Peyer's patch (tissue), 4 donors: ENCODE data around the gene EPHB1. TPM values are rescaled to one million over a fixed set of nuclear protein-coding genes. Genes with fewer than 3 reads are reported as not detected.

Source experiments
- DNase-seq, 3 donors: peaks; one replicate each; pipeline ENCODE4 v3.0.0-alpha.2; 2017 to 2019
- H3K27ac ChIP-seq, 4 donors: fragments of 200-600 bp; sonication (generic); one replicate each; pipeline ENCODE4 v1.5.1; 2016 to 2019
- H3K27me3 ChIP-seq, 2 donors: fragments of 200-600 bp; sonication (generic); one replicate each; pipeline ENCODE4 v1.5.1; 2019
- H3K36me3 ChIP-seq, 3 donors: fragments of 200-600 bp; sonication (generic); one replicate each; pipeline ENCODE4 v1.5.1; 2016 to 2019
- H3K4me1 ChIP-seq, 4 donors: fragments of 200-600 bp; sonication (generic); one replicate each; pipeline ENCODE4 v1.5.1; 2016 to 2019
- H3K4me3 ChIP-seq, 4 donors: fragments of 200-600 bp; sonication (generic); 1 replicate in 3 of 4; 2 replicates in 1 of 4; pipeline ENCODE4 v1.5.1; 2016 to 2019; ENCODE audit warnings: mild to moderate bottlenecking in 1 of 4
- H3K9me3 ChIP-seq, 4 donors: fragments of 200-600 bp; sonication (generic); one replicate each; pipeline ENCODE4 v1.5.1; 2016 to 2019; ENCODE audit warnings: mild to moderate bottlenecking in 1 of 4
- POLR2A ChIP-seq, 2 donors: fragments of 450-650 bp; IDR thresholded peaks; one replicate each; pipeline ENCODE4 v1.5.1; 2017; ENCODE audit warnings: antibody characterized with exemption in 2 of 2, mild to moderate bottlenecking in 2 of 2, moderate library complexity in 2 of 2
- total RNA-seq, 4 donors: library from RNA; depleted of rRNA; stranded (reverse); fragments of >200 nt; gene quantifications; one replicate each; pipeline ENCODE4 v1.1.0, GENCODE V29; 2016
- TF ChIP-seq, protein P1 (sequence below), 6 experiments: fragments of 450-650 bp in 4 of 6; fragments of 200-600 bp in 2 of 6; sonication (generic) in 1 of 6; IDR thresholded peaks; one replicate each; pipeline ENCODE4 v1.5.1; 2017 to 2019; ENCODE audit warnings: antibody characterized with exemption in 6 of 6, mild to moderate bottlenecking in 3 of 6, moderate library complexity in 1 of 6

EPHB1 gene
- total RNA-seq, 4 donors from 2014 or later, result 0.18 to 3.2 (median 0.68) TPM

DNA sequence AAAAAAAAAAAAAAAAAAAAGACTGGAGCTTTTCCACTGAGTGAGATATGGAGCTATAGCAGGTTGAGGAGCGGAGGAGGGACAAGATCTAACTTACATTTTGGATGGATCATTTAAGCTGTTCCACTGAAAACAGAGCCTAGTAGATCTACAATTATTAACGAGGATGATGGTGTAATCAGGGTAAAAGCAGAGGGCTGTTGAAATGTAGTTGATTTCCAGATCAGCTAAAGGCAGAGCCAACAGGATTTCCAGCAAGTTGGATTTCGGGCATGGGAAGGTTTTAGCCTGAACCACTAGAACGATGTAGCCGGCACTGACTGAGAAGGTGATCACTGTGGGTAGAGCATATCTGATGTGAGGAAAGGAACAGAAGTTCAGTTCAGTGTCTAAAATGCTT lies 360.7 kb downstream of the EPHB1 start:
- no peak for TF ChIP-seq POLR2A (IDR thresholded peaks at IDR 0.05)
- TF ChIP-seq, protein P1, sequence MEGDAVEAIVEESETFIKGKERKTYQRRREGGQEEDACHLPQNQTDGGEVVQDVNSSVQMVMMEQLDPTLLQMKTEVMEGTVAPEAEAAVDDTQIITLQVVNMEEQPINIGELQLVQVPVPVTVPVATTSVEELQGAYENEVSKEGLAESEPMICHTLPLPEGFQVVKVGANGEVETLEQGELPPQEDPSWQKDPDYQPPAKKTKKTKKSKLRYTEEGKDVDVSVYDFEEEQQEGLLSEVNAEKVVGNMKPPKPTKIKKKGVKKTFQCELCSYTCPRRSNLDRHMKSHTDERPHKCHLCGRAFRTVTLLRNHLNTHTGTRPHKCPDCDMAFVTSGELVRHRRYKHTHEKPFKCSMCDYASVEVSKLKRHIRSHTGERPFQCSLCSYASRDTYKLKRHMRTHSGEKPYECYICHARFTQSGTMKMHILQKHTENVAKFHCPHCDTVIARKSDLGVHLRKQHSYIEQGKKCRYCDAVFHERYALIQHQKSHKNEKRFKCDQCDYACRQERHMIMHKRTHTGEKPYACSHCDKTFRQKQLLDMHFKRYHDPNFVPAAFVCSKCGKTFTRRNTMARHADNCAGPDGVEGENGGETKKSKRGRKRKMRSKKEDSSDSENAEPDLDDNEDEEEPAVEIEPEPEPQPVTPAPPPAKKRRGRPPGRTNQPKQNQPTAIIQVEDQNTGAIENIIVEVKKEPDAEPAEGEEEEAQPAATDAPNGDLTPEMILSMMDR (IDR thresholded peaks at IDR 0.05), result no peak
- Histone ChIP-seq H3K4me3 (no peak overlapping the region), H3K4me1 (no peaks in the 10 kb centered on the region), H3K27ac (no peak overlapping the region), H3K9me3 (no peaks in the 10 kb centered on the region), H3K27me3 (no peaks in the 10 kb centered on the region), H3K36me3 (no peaks in the 10 kb centered on the region)
- DNase-seq, result no peak

DNA sequence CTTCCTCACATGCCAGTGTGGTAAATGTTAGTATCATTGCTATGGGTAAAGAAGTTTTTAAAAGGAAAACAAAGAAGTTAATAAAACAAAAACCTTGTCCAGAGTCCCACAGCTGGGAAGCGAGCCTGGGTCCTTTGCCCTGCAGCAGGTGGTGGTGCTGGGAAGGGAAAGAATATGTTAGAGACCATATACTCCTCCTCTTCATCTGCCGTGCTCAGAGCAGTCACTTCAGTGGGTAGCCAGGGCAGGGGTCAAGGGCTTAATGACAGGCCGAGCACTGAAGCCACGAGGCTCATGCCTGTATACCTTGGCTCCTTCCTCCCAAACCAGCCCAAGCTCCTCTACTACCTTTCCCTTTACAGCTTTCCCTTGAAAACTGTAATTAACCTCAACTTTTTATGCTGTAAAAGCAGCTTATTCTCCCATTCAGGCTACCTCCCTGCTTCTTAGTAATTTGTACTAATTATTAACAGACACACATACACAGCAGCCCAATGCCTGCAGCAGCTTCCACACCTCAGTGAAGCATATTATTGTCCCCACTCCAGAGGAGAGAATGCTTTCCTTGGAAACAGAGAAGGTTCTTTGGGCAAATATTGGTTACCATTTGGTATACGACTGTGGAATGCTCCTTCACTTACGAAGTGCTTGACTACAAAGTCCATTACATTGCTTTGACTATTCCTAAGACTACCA lies 362.1 kb downstream of the EPHB1 start:
- H3K4me1 ChIP-seq, result no peaks in the 10 kb centered on the region
- H3K9me3 ChIP-seq, result no peaks in the 10 kb centered on the region
- DNase-seq, result no peak
- no peaks in the 10 kb centered on the region for H3K27me3 ChIP-seq
- no peak overlapping the region for H3K27ac ChIP-seq
- H3K36me3 ChIP-seq, result no peaks in the 10 kb centered on the region
- no peak overlapping the region for H3K4me3 ChIP-seq
- TF ChIP-seq POLR2A (IDR thresholded peaks at IDR 0.05), result no peak
- TF ChIP-seq, protein P1 (IDR thresholded peaks at IDR 0.05), result no peak

DNA sequence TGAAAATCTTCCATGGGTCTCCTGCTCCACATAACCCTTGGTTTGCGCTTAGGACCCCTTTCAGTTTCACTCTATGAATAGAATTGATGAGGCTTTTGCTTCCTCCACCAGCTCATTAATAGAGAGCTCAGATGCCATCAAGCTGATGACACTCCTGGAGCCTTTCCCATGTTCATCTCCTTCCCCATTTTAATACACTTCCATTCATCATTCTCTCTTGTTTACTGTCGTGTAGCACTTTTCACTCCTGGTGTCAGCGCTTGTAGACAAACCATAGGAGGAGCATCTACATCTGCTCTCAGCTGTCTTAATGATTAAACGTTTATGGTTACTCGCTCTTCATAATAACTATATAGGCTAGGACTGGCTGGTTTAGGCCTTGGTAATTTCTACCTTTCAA lies 363.5 kb downstream of the EPHB1 start:
- no peaks in the 10 kb centered on the region for H3K4me1 ChIP-seq
- H3K27ac ChIP-seq, result no peak overlapping the region
- no peaks in the 10 kb centered on the region for H3K9me3 ChIP-seq
- H3K4me3 ChIP-seq, result no peak overlapping the region
- no peaks in the 10 kb centered on the region for H3K27me3 ChIP-seq
- H3K36me3 ChIP-seq, result no peaks in the 10 kb centered on the region
- no peak for TF ChIP-seq POLR2A (IDR thresholded peaks at IDR 0.05)
- TF ChIP-seq, protein P1 (IDR thresholded peaks at IDR 0.05), result no peak
- no peak for DNase-seq

DNA sequence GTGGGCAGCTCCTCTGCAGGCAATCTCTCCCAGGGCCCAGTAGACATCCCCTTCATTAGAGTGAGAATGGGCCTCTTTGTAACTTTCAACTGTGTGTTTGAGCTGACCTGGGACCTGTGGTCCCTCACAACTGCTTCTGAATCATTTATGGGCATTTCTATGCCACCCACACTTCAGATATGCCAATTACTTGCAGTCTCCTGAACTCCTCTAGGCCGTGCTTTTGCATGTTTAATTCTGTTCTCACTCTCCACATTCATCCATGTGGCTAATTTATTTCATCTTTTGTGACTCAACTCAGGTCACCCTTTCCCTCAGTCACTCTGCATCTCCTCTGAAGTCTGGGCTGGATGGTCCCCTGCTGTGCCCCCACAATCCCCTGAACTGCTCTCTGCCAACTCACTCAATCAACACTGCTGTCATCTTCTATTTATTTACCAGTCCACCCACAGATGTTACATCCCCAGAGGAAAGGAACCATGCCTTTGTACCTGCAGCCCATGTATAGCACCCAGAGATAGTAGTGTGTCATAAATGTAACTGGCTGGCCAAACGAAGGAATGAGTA lies 364.7 kb downstream of the EPHB1 start:
- TF ChIP-seq, protein P1 (IDR thresholded peaks at IDR 0.05), result no peak
- TF ChIP-seq POLR2A (IDR thresholded peaks at IDR 0.05), result no peak
- Histone ChIP-seq H3K27me3 (no peaks in the 10 kb centered on the region), H3K9me3 (no peaks in the 10 kb centered on the region), H3K27ac (no peak overlapping the region), H3K4me1 (no peaks in the 10 kb centered on the region), H3K36me3 (no peaks in the 10 kb centered on the region), H3K4me3 (no peak overlapping the region)
- no peak for DNase-seq

DNA sequence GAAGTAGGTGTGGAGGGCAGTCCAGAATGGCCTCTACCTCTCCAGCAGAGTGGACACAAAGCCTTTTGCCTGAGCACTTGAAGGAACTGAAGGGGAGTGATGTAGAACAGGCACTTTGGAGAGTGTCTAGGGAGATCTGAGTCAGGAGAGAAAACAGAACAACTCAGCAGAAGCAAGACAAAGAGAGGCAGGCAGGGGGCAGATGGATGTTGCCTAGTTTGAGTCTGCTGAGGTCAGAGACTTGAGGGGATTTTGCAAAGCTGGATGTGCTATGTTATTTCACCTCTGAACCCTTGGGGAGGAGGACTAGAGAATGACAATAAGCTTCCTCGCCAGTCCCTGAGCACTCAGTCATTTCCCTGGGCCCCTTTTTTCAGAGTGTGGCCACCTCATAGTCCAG lies 366.4 kb downstream of the EPHB1 start:
- H3K27ac ChIP-seq, result no peak overlapping the region
- H3K27me3 ChIP-seq, result no peaks in the 10 kb centered on the region
- TF ChIP-seq, protein P1 (IDR thresholded peaks at IDR 0.05), result no peak
- TF ChIP-seq POLR2A (IDR thresholded peaks at IDR 0.05), result no peak

More for the DNA sequence above, 366.4 kb downstream of the EPHB1 start:
- Histone ChIP-seq H3K36me3 (no peaks in the 10 kb centered on the region), H3K9me3 (no peaks in the 10 kb centered on the region), H3K4me1 (no peaks in the 10 kb centered on the region), H3K4me3 (no peak overlapping the region)
- DNase-seq, result no peak
